GM06990 (cell line): ENCODE results near the gene DAPK1.
A peak's percentile ranks its signal among the peaks of the same experiment; 100 is the strongest.

Source experiments
- DNase-seq: peaks from one replicate; pipeline ENCODE4 v3.0.0-alpha.2; 2011; ENCODE audit not compliant: insufficient read length; ENCODE audit errors: extremely low read depth
- H3K27me3 ChIP-seq: replicated peaks from 2 replicates; pipeline ENCODE4 v1.6.0; 2011; ENCODE audit warnings: low read length; ENCODE audit not compliant: control insufficient read depth, insufficient read depth
- H3K36me3 ChIP-seq: 2 replicates; pipeline ENCODE4 v1.5.1; 2011; ENCODE audit warnings: low read length; ENCODE audit not compliant: control insufficient read depth, insufficient read depth
- H3K4me3 ChIP-seq: replicated peaks from 2 replicates; pipeline ENCODE4 v1.5.1; 2011; ENCODE audit warnings: low read depth, mild to moderate bottlenecking, control low read depth, low read length
- TF ChIP-seq, protein P1 (sequence below): IDR thresholded peaks from 2 replicates; pipeline ENCODE4 v1.5.1; 2011; ENCODE audit warnings: low read length, control low read depth, mild to moderate bottlenecking, inconsistent platforms; ENCODE audit not compliant: insufficient read depth, poor library complexity, severe bottlenecking

Gene DAPK1

GRCh38 chr9:87682085-87682484 is 184.4 kb downstream of the DAPK1 start:
- no peak for DNase-seq
- Histone ChIP-seq H3K4me3 (no peak overlapping the region), H3K27me3 (no peaks in the 10 kb centered on the region), H3K36me3 (peaks cover 21% of the 10 kb centered on the region)
- TF ChIP-seq, protein P1, sequence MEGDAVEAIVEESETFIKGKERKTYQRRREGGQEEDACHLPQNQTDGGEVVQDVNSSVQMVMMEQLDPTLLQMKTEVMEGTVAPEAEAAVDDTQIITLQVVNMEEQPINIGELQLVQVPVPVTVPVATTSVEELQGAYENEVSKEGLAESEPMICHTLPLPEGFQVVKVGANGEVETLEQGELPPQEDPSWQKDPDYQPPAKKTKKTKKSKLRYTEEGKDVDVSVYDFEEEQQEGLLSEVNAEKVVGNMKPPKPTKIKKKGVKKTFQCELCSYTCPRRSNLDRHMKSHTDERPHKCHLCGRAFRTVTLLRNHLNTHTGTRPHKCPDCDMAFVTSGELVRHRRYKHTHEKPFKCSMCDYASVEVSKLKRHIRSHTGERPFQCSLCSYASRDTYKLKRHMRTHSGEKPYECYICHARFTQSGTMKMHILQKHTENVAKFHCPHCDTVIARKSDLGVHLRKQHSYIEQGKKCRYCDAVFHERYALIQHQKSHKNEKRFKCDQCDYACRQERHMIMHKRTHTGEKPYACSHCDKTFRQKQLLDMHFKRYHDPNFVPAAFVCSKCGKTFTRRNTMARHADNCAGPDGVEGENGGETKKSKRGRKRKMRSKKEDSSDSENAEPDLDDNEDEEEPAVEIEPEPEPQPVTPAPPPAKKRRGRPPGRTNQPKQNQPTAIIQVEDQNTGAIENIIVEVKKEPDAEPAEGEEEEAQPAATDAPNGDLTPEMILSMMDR, result no peak

- TF ChIP-seq, protein P1, result no peak
- H3K36me3 ChIP-seq, result peaks cover 21% of the 10 kb centered on the region
- H3K4me3 ChIP-seq, result no peak overlapping the region
- no peak for DNase-seq
- H3K27me3 ChIP-seq, result no peaks in the 10 kb centered on the region
Measured at GRCh38 chr9:87682618-87683017, 185.0 kb downstream of the DAPK1 start.

DNA sequence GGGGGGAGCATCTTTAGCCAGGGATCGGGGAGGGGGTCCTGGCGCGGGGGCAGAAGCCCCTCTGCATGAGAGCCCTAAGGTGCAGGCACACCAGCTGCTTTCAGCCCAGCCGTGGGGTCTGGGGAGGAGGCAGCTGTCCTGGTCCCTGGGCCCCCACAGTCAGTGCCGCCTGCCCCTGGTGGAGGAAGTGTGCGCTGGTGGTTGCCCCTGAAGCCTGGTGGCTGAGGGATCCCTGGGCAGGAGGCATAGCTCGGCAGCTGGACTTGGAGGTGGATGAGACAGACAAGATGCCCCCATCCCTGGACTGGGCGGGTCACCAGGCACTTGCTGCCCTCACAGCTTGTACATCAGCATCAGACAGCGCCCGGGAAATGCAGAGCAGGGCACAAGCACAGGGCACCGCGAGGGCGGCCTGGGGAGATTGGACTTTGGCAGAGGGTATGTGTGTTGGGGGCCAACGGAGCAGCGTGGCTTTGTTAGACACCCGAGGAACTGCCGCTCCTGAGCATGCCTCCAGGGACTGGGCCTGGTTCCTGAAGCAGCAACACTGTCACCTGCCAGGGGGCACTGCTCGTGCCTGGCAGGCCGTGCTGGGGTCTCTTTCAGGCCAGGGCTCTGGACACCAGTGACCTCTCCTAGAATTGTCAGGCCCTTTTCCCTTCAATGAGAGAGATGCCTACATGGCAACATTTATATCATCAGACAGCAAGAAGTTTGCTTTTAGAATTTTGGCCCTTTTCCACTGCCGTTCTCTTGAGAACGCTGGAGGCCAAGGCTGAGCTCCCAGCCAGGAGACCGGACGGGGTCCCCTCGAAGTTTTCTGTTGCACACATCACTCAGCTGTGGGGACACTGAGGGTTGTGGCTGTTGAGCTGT is 186.3 kb downstream of the DAPK1 start:
- no peak for DNase-seq
- H3K27me3 ChIP-seq, result no peaks in the 10 kb centered on the region
- peaks cover 18% of the 10 kb centered on the region for H3K36me3 ChIP-seq
- TF ChIP-seq, protein P1, result no peak
- H3K4me3 ChIP-seq, result no peak overlapping the region

GRCh38 chr9:87684627-87685219 is 187.1 kb downstream of the DAPK1 start:
- Histone ChIP-seq H3K36me3 (peaks cover 16% of the 10 kb centered on the region), H3K4me3 (no peak overlapping the region), H3K27me3 (no peaks in the 10 kb centered on the region)
- TF ChIP-seq, protein P1, result peak; percentile 51
- no peak for DNase-seq

DNA sequence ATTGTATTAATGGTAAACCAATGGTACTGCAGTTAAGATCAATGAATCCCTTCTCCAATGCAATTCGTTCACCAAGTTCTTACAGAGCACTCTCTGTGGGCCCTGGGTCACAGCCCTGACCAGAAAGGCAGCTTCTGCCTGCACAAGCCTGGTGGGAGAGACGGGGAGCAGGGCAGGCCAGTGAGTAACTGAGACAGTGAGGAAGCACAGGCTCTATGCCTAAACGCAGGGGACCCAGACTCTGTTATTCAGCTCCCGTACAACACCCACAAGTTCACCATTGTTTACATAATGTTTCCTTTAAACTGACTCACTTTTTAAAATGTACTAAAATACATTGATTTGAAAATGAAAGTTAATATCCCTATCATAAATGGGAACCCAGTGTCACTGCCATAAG is 187.8 kb downstream of the DAPK1 start:
- TF ChIP-seq, protein P1, result no peak
- no peak for DNase-seq
- H3K36me3 ChIP-seq, result peaks cover 16% of the 10 kb centered on the region
- H3K4me3 ChIP-seq, result no peak overlapping the region
- no peaks in the 10 kb centered on the region for H3K27me3 ChIP-seq
